ENCODE data around the gene LCT. TPM values are rescaled to one million over a fixed set of nuclear protein-coding genes. Genes with fewer than 3 reads are reported as not detected.

LCT gene
- total RNA-seq, 1 experiment from 2014 or later, result 0.04 TPM

GRCh38 chr2:135785032-135785431 lies 52.0 kb downstream of the LCT start:
- WGBS (ENCODE audit: extremely low coverage, insufficient read length, low lambda C conversion rate), result no CpG with 5 or more reads among the region's 2 CpGs
- H3K56ac ChIP-seq (ENCODE audit: insufficient read length, low read depth, low read length), result no peak overlapping the region
- no peak overlapping the region for H2BK20ac ChIP-seq (ENCODE audit: low read depth, low read length, poor library complexity, severe bottlenecking)
- no peaks in the 10 kb centered on the region for H3K23me2 ChIP-seq (ENCODE audit: insufficient read length, low read depth, low read length, poor library complexity, severe bottlenecking)
- H4K91ac ChIP-seq (ENCODE audit: insufficient read length, low read depth, low read length), result no peak overlapping the region
- H3K36me3 Mint-ChIP-seq (ENCODE audit: insufficient read depth in 1 of 3, low read depth in 3 of 3), result peaks cover 46 to 67% (median 63%) of the 10 kb centered on the region in 3 experiments
- peaks cover 0 to 8% of the 10 kb centered on the region in 2 experiments; a peak in 3 of 5 replicates for H3K9me3 Mint-ChIP-seq
- H3T11ph ChIP-seq (ENCODE audit: low read length), result no peak overlapping the region
- H3K9ac ChIP-seq (ENCODE audit: extremely low read depth, insufficient read length, low read length), result no peak overlapping the region
- no peak overlapping the region for H3K4ac ChIP-seq (ENCODE audit: low read depth, low read length)
- H4K5ac ChIP-seq (ENCODE audit: insufficient read length, low read depth, low read length), result no peak overlapping the region
- H2AFZ ChIP-seq (ENCODE audit: low read length), result no peak overlapping the region
- no peaks in the 10 kb centered on the region for H3K27me3 Mint-ChIP-seq (ENCODE audit: low read depth)
- H4K8ac ChIP-seq (replicated peaks; ENCODE audit: insufficient read length, low read depth, low read length), result no peak overlapping the region
- no peaks in the 10 kb centered on the region for H3K9me3 ChIP-seq (ENCODE audit: control insufficient read depth, low read depth, low read length)
- H3K4me2 ChIP-seq (ENCODE audit: insufficient read depth, insufficient read length, low read length), result no peak overlapping the region
- no peak overlapping the region for H2BK12ac ChIP-seq (ENCODE audit: insufficient read length, low read depth, low read length)
- peaks cover 23 to 24% of the 10 kb centered on the region in 2 experiments for H3K4me1 Mint-ChIP-seq
- no peak overlapping the region for H3K23ac ChIP-seq (ENCODE audit: insufficient read length, low read depth, low read length)
- H2AK5ac ChIP-seq (ENCODE audit: insufficient read length, low read length), result no peak overlapping the region
- no peak overlapping the region for H3K18ac ChIP-seq (ENCODE audit: insufficient read length, low read depth, low read length)
- no peak overlapping the region for H3K14ac ChIP-seq (ENCODE audit: insufficient read depth, low read length)
- H3K27ac ChIP-seq (ENCODE audit: insufficient read length, low read depth, low read length), result no peak overlapping the region
- H4K20me1 ChIP-seq (ENCODE audit: control insufficient read depth, insufficient read depth, insufficient read length), result no peaks in the 10 kb centered on the region
- H2BK120ac ChIP-seq (ENCODE audit: low read depth, low read length, poor library complexity, severe bottlenecking), result no peak overlapping the region
- no peak overlapping the region for H3K27ac Mint-ChIP-seq
- no peaks in the 10 kb centered on the region; the same call in none of the 2 replicates for H3K4me1 ChIP-seq (ENCODE audit: insufficient read depth, low read length)
- H3K4me3 Mint-ChIP-seq, result no peak overlapping the region
- no peak for DNase-seq
- H2BK15ac ChIP-seq (ENCODE audit: low read depth, low read length), result no peak overlapping the region
- no peak; the same call in 1 of the 3 replicates for TF ChIP-seq CTCF (conservative IDR thresholded peaks at IDR 0.05)
- no peaks in the 10 kb centered on the region for H3K79me1 ChIP-seq (ENCODE audit: insufficient read depth, low read depth, low read length, poor library complexity, severe bottlenecking)
- no peaks in the 10 kb centered on the region for H3K79me2 ChIP-seq (ENCODE audit: insufficient read depth, low read length)
- no peaks in the 10 kb centered on the region for H3K27me3 ChIP-seq (ENCODE audit: insufficient read depth, low read length)
- H2BK5ac ChIP-seq (ENCODE audit: insufficient read length, low read length), result no peak overlapping the region

Measured in H9 (cell line).